GM19467 (cell line): Measurements from ENCODE around the gene MCU.

Experiments used
- ATAC-seq: cut with Tn5 transposase; IDR thresholded peaks from one replicate; pipeline ENCODE4 v1.9.1; 2021; ENCODE audit warnings: mild to moderate bottlenecking, moderate library complexity; ENCODE audit not compliant: unreplicated experiment

MCU gene

DNA sequence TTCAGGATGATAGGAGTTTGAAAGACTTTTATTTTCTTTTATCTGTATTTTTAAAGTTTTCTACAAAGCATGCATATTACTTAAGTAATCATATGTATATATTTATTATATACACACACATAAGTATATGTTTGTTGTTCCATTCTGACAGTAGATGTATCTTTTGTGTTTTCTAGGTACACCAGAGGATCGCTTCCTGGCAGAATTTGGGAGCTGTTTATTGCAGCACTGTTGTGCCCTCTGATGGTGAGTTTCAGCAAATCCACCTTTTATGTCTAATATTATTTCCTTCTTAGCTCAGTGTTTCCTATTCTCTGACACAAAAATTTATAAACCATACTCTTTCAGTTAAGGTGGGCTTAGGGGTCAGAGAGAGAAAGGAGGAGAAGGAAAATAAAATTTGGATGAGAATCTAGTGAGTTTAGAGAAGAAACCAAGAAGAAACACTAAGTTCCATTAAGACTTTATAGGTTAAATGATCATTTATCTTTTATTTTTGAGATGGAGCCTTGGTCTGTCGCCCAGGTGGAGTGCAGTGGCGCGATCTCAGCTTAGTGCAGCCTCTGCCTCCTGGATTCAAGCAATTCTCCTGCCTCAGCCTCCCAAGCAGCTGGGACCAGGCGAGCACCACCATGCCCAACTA, 142.4 kb downstream of the MCU start:
- no peak for ATAC-seq

DNA sequence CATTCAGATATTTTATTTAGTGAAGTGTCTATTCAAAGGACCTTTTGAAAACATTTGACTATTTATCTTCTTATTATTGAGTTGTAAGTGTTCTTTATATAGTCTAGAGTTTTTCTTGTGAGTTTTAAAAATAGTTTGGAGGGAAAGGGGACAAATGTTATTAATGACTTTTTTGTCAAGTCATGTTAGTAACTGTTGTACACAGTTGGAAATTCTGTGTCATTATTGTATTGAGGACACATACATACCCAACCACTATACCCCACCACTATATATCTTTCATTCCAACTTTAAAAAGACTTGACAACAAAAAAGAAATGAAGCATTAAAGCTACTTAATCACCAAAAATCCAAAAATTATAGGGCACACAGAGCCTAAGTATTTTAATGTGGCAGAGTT, 148.4 kb downstream of the MCU start:
- ATAC-seq, result no peak

DNA sequence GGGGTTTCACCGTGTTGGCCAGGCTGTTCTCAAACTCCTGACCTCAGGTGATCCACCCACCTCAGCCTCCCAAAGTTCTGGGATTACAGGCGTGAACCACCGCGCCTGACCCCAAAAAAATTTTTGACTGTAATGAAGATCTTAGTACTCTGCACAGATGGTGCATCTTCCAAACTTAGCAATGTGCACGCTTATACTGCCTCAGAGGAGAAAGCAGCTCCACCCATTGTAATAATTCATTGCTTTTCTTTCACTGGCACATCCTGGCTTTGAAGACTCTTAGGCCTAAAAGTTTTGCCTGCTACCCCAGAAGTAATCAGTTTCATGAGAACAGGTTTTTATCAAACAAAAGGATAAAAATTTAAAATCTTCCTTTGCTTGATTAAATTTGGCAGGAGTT, 149.5 kb downstream of the MCU start:
- ATAC-seq, result no peak

DNA sequence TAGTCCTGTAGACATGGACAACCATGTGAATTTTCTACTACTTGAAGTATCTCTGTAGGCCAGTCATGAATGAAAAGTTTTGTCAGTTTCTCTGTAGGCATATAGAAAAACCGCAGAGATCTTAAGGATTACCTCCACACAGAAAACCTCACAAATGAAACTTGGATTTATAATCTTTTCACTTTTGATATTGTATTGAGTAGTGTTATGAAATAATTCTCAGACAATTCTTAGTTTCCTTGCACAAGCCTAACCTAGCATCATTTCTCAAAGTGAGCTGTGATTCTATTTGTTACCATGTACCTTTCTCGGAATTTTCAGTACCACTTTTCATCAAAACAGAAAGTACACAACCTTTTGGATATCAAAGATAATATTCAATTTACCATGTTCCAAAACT, 150.2 kb downstream of the MCU start:
- no peak for ATAC-seq

DNA sequence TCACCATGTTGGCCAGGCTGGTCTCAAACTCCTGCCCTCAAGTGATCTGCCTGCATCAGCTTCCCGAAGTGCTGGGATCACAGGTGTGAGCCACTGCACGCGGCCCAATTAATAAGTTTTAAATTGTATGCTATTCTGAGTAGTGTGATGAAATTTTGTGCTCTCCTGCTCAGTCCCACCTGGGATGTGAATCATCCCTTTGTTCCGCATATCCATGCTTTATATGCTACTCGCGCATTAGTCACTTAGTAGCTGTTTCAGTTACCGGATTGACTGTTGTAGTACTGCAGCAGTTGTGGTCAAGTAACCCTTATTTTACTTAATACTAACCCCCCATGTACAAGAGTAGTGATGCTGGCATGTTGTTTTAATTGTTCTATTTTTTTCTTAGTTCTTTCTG, 154.3 kb downstream of the MCU start:
- ATAC-seq, result no peak

DNA sequence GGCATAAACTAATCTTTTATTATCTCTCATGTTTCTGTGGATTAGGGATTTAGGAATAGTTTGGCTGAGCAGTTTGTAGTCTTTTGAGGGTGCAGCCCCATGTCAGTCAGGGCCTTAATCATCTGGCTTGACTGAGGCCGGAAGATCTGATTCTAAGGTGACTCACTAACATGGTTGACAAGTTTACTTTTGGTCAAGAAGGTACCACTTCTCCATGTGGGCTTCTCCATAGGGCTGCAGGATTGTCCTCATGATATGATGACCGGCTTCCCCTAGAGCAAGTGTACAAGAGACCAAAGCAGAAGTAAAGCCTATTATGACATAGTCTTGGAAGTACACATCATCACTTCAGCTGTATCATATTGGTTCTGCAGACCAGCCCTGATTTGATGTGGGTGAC, 155.7 kb downstream of the MCU start:
- no peak for ATAC-seq

DNA sequence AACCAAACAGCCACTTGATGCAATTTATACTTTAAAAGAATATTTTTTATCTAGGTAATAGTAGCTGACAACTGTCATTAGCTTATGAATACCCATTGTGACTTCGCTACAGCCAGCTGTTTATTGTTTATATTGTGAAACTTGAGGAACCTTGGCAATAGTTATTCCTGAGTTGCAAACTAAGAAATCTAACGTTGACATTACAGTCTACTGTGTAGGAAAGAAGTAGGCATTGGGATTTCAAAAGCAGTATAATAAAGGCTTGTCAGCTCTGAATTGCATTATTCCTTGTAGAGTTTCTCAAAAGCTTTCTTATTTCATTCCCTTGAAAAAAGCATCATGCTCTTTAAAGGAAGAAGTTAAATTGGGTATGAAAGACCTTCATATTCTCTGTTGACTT, 158.9 kb downstream of the MCU start:
- no peak for ATAC-seq

DNA sequence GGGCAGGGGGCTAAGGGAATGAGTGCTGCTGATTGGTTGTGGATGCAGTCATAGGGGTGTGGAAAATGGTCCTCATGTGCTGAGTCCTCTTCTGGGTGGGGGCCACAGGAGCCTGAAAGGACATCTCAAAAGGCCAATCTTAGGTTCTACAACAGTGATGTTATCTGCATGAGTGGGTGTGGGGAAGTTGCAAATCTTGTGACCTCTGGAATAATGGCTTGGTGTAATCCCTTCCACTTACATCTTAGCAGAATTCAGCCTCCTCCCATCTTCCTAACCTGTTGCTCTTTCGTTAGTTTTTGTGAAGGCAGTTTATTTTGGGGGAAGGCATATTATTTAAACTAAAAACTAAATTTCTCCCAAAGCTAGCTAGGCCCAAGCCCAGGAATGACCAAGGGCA, 159.6 kb downstream of the MCU start:
- no peak for ATAC-seq

DNA sequence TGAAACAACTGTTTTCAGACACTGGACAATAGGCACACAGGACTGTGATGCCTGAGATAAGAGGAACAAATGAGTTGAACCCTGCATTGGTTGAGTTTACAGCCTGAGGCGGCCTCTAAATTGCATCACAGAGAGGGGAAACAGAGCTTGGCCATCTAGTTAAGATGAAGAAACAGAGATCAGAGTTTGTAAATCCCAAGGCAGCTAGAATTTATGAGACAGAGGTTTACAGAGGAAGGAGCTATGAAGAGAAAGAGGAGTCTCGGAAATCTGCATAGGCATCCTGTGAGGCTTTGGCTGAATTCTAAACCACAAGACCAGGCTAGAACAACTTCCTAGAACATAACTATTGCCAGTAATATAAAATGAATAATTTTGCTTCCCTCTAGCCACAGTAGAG, 160.6 kb downstream of the MCU start:
- ATAC-seq, result no peak

DNA sequence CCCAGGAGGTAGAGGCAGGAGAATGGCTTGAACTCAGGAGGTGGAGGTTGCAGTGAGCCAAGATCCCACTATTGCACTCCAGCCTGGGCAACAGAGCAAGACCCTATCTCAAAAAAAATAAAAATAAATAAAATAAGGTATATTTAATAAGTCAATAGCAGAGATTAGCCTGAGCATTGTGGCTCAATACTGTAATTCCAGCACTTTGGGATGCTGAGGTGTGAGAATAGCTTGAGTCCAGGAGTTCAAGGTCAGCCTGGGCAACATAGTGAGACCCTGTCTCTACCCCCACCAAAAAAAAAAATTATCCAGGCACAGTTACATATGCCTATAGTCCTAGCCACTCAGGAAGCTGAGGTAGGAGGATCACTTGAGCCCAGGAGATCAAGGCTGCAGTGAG, 163.2 kb downstream of the MCU start:
- ATAC-seq, result no peak

DNA sequence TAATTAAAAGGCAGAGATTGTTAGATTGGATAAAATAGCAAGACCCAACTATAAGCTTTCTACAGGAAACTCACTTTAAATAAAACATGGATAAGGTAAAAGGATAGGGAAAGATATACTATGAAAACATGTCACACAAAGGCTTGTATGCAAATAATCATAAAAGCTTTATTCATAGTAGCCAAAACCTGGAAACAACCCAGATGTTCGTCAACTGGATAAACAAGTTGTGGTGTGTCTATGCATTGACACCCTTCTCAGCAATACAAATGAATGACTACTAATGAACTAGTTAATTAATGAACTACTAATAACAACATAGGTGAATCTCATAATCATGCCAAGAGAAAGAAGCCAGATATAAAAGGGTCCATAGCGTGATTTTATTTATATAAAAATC, 163.8 kb downstream of the MCU start:
- no peak for ATAC-seq

DNA sequence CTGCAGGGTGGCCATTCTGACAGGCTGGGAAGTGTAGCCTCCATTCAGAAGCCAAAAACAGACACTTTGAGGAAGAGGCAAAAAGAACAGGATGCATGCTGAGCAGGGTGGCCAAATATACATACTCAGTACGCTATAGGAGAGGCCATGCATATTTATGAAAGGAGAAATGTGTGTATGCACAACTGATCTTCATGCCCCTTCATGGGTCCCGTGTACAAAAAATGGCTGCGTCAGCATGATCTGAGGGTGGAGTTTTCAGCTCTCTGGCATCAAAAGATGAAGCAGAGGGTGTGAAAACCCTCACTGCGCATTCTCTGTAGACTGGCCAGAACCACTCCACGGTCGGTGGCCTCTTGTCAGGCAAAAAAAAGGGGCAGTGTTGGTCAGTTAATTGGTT, 166.1 kb downstream of the MCU start:
- no peak for ATAC-seq

DNA sequence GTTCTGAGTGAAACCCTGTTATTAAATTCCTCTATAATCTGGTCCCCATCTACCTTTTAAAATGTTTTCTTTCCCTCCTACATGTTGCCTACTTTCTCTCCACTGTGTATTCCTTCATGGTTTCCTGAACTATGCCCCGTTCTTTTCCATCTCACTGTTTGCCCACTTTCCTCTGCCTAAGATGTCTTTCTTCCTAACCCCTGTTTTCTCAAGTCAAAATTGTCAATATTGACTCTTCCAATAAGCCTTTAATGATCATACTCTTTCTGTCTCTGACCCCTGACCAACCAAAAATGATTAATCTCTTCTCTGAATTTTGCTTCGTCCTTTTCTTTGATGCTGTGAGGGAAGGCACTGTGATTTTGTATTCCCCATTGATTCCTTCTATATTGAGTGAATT, 171.0 kb downstream of the MCU start:
- no peak for ATAC-seq

DNA sequence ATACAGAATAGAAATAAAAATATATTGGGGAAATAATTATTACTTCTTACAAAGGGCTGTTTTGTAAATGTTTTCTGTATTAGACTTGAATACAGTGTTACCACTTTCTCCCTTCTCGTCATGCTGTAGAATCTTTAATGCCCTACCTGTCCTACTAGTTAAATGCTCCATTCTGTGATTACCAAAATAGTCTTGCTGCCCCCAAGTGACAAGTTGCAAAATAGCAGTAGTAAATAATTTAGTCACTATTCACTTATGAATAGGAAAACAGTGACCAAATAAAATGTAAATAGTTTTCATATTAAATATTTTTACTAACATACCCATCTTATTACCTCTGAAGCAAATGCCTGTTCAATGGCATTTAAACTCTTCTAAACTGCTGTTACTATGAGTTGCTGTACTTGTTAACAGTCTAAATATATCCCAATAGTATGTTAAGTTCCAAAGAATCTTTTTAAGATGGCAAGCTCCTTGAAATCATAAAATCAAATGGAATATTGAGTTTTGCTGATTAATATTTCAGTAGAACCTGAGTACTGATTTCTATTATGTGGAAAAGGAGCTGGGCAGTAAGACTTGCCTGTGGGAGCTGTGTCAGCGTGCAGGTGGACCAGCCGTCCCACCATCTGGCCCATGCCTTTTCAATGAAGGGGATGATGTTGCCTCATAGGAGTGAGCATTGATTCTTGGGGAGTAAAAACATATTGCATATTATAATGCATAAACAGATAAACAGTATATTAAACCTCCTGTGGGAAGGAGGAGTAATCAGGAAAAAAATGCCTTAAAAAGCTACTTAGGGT, 183.5 kb downstream of the MCU start:
- ATAC-seq, result no peak

DNA sequence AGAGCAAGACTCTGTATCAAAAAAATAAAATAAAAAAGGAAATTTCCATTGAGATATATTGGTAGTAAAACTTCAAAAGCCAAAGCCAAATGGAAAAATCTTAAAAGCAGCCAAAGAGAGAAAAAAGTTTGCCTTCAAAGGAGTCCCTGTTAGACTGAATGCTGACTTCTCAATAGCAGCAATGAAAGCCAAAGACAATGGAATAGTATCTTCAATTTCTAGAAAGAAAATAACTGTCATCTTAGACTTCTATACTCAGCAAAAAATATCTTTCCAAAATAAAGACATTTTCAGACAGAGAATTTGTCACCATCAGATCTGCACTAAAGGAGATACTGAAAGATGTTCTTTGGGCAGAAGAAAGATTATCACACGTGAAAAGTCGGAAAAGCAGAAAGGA, 187.3 kb downstream of the MCU start:
- ATAC-seq, result no peak

DNA sequence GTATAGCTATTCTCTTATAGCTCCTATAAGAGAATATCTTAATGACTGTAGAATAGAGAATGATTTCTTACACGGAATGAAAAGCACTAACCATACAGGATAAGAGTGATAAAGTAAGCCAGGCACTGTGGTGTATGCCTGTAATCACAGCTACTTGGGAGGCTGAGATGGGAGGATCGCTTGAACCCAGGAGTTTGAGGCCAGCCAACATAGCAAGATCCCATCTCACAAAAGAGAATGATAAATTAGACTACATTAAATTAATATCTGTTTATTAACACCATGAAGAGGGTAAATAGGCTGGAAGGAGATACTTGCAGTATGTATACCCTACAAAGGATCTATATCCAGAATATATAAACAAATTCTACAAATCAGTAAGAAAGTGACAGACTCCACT, 189.3 kb downstream of the MCU start:
- ATAC-seq, result no peak

DNA sequence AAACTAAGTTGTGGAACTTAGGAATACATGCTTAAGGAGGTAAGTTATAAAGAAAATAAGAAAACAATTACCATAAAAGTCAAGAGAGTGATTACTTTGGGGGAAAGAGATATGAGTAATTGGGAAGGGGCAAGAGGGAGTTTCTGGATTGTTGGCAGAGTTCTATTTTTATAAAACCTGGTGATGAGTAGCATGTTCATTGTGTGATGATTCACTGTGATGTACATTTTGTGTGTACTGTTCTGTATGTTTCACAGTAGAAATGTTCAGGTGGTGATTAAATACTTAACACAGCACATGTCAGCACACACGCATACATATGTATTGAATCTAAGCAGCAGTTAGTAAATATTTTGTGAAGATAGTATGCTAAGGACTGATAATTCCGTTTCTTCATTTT, 191.9 kb downstream of the MCU start:
- ATAC-seq, result no peak

DNA sequence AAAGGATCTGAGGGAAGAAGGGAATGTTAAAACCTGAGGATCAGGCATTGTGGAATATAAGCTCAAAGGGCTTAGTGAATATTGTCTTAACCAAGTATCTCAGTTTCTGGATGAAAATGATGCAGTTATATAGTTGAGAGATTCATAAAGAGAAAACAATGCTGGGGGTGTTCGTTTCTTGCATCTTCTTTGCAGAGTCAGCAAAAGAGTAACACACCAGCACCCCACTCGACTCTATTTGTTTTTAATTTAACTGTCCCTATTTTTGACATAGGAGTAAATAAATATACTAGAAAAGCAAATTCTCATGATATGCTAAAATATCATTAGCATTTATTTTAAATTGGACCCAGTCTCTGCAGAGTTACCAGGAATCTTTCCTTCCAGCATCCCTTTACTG, 194.0 kb downstream of the MCU start:
- no peak for ATAC-seq

DNA sequence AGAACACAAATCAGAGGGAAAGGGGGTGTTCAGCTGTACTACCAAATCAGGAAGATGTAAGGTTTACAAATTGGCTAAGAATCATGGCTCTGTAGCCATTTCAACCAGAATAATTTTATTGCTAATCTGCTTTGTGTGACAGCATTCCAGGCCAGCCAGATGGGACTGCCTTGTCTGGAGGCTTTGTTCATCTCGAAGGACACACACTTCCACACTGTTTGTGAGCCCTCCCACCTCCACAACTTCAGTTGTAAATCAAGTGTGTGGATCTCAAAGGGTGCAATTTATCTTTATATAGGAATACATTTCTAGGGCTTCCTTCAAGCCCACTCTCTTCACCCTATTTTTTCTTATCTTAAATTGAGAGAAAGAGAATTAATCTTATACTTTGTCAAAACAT, 194.7 kb downstream of the MCU start:
- no peak for ATAC-seq

DNA sequence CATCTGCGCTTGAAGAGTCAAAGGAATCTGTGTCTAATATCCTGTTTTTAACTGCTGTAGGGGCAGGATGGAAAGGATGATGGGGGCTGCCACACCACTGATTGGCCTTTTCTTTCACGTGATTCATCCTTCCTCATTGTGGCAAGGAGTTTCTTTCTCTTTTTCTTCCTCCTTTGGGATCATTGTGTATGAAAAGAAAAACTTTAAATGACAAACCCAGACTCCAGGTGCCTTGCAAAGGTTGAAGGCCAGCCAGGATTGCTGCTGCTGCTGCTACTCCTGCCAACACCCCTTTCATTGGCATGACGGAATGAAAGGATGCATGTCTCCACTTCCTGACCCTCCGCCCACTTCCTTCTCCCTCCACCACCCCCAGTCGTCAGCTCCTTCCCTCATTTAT, 195.1 kb downstream of the MCU start:
- ATAC-seq, result no peak

DNA sequence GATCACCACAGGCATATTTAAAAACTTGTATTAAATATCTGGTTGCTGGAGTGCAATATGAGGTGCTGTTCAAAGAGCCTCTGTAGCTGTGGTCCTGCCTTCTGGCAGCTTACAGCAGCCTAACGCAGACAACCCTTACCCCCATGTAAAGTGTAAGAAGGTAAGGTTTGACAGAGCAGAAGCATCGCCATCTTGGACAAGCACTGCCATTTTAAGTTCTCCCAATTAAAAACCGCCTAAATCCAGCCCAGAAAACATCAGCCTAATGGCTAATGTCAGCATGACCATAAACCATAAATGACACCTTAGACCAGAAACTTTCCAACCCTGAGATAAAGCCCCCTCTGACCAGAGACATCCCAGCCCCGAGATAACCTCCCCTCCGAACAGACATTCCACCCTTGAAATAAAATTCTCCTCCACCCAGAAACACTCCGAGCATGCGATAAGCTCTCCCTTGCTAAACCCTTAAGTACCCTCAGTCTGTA, 196.3 kb downstream of the MCU start:
- ATAC-seq, result no peak

DNA sequence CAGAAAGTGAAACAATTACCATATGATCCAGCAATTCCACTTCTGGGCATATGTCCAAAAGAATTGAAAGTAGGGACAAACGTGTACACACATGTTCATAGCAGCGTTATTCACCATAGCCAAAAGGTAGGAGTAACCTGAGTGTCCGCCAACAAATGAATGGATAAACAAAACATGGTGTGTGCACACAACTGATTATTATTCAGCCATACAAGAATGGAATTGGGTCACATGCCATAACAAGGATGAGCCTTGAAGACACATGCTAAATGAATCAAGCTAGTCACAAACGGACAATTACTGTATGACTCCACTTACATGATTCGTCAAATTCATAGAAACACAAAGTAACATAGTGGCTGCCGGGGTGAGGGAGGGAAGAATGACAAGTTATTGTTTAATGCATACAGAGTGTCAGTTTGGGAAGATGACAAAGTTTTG, 197.5 kb downstream of the MCU start:
- no peak for ATAC-seq

DNA sequence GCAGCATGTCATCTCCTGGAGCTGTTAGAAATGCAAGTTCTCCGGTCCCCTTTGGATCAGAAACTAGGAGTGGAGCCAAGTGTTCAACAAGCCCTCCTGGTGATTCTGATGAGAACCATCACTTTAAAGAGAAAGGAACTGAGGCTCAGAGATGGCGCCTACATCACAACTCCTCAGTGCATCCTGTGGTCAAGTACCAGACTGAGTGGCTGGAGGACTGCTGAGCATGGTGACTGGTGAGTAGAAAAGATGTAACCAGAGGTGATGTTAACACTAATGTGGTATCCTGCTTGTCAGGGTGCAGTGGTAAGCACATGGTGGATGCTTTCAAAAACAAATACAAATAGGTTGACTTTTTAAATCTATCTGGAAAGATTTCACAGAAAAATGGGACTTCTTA, 198.1 kb downstream of the MCU start:
- ATAC-seq, result no peak
